HEK293 (cell line): ENCODE measurements around the gene LRRC23.

ENCODE experiments used
- KLF8 ChIP-seq: fragments of 450-650 bp; formaldehyde crosslinking; IDR thresholded peaks from 2 replicates; pipeline ENCODE4 v1.5.1; 2016; ENCODE audit warnings: missing biosample characterization, missing genetic modification characterization
- MEIS1 ChIP-seq: sonication (generic); formaldehyde crosslinking; IDR thresholded peaks from 2 replicates; pipeline ENCODE4 v1.8.1; 2022; ENCODE audit warnings: missing genetic modification reagents, mild to moderate bottlenecking, borderline replicate concordance
- MZF1 ChIP-seq: fragments of 450-650 bp; formaldehyde crosslinking; IDR thresholded peaks from 2 replicates; pipeline ENCODE4 v1.5.1; 2017; ENCODE audit warnings: missing biosample characterization, missing genetic modification characterization, borderline replicate concordance
- OSR2 ChIP-seq: fragments of 450-650 bp; formaldehyde crosslinking; IDR thresholded peaks from 2 replicates; pipeline ENCODE4 v1.5.1; 2016; ENCODE audit warnings: missing biosample characterization, missing genetic modification characterization
- ZBTB20 ChIP-seq: fragments of 450-650 bp; formaldehyde crosslinking; IDR thresholded peaks from 2 replicates; pipeline ENCODE4 v1.5.1; 2016; ENCODE audit warnings: missing biosample characterization, missing genetic modification characterization
- ZBTB7A ChIP-seq: fragments of 450-650 bp; formaldehyde crosslinking; IDR thresholded peaks from 2 replicates; pipeline ENCODE4 v1.5.1; 2016; ENCODE audit warnings: low read depth, missing biosample characterization, missing genetic modification characterization
- ZNF184 ChIP-seq: fragments of 450-650 bp; IDR thresholded peaks from 2 replicates; pipeline ENCODE4 v1.5.1; 2018; ENCODE audit warnings: missing biosample characterization, mild to moderate bottlenecking, missing genetic modification characterization
- ZNF2 ChIP-seq: fragments of 450-650 bp; formaldehyde crosslinking; IDR thresholded peaks from 2 replicates; pipeline ENCODE4 v1.5.1; 2016; ENCODE audit warnings: missing biosample characterization, missing genetic modification characterization
- ZNF335 ChIP-seq: fragments of 450-650 bp; formaldehyde crosslinking; conservative IDR thresholded peaks from 2 replicates; pipeline ENCODE4 v1.5.1; 2016; ENCODE audit warnings: missing biosample characterization, missing genetic modification characterization
- ZNF621 ChIP-seq: fragments of 450-650 bp; formaldehyde crosslinking; IDR thresholded peaks from 2 replicates; pipeline ENCODE4 v1.5.1; 2017; ENCODE audit warnings: missing biosample characterization, missing genetic modification characterization
- ZNF624 ChIP-seq: fragments of 450-650 bp; formaldehyde crosslinking; IDR thresholded peaks from 2 replicates; pipeline ENCODE4 v1.5.1; 2017; ENCODE audit warnings: missing biosample characterization, missing genetic modification characterization
- ZNF707 ChIP-seq: fragments of 450-650 bp; formaldehyde crosslinking; IDR thresholded peaks from 2 replicates; pipeline ENCODE4 v1.5.1; 2016; ENCODE audit warnings: missing biosample characterization, missing genetic modification characterization
- ZNF843 ChIP-seq: fragments of 450-650 bp; formaldehyde crosslinking; IDR thresholded peaks from 2 replicates; pipeline ENCODE4 v1.5.1; 2016; ENCODE audit warnings: missing biosample characterization, missing genetic modification characterization
- ZSCAN23 ChIP-seq: fragments of 450-650 bp; formaldehyde crosslinking; IDR thresholded peaks from 2 replicates; pipeline ENCODE4 v1.5.1; 2016; ENCODE audit warnings: missing biosample characterization, missing genetic modification characterization
- ZSCAN30 ChIP-seq: fragments of 450-650 bp; IDR thresholded peaks from 2 replicates; pipeline ENCODE4 v1.5.1; 2018; ENCODE audit warnings: missing biosample characterization, mild to moderate bottlenecking, missing genetic modification characterization, moderate library complexity
- ZXDB ChIP-seq: fragments of 450-650 bp; formaldehyde crosslinking; IDR thresholded peaks from 2 replicates; pipeline ENCODE4 v1.5.1; 2016; ENCODE audit warnings: missing biosample characterization, missing genetic modification characterization
- TF ChIP-seq, protein P1 (sequence below): fragments of 450-650 bp; formaldehyde crosslinking; IDR thresholded peaks from 2 replicates; pipeline ENCODE4 v1.5.1; 2016; ENCODE audit warnings: missing biosample characterization, missing genetic modification characterization
- TF ChIP-seq, protein P2 (sequence below): fragments of 450-650 bp; formaldehyde crosslinking; IDR thresholded peaks from 2 replicates; pipeline ENCODE4 v1.5.0; 2017; ENCODE audit warnings: missing biosample characterization, missing genetic modification characterization, borderline replicate concordance
- TF ChIP-seq, protein P3 (sequence below): fragments of 450-650 bp; formaldehyde crosslinking; IDR thresholded peaks from 2 replicates; pipeline ENCODE4 v1.5.1; 2017; ENCODE audit warnings: missing biosample characterization, mild to moderate bottlenecking, missing genetic modification characterization, moderate library complexity
- TF ChIP-seq, protein P4 (sequence below): fragments of 450-650 bp; formaldehyde crosslinking; IDR thresholded peaks from 2 replicates; pipeline ENCODE4 v1.5.1; 2016; ENCODE audit warnings: missing biosample characterization, missing genetic modification characterization, borderline replicate concordance
- TF ChIP-seq, protein P5 (sequence below): fragments of 450-650 bp; formaldehyde crosslinking; IDR thresholded peaks from 2 replicates; pipeline ENCODE4 v1.5.1; 2016; ENCODE audit warnings: missing biosample characterization, missing genetic modification characterization
- TF ChIP-seq, protein P6 (sequence below): fragments of 450-650 bp; formaldehyde crosslinking; IDR thresholded peaks from 2 replicates; pipeline ENCODE4 v1.5.1; 2016; ENCODE audit warnings: missing biosample characterization, missing genetic modification characterization

The LRRC23 gene

DNA sequence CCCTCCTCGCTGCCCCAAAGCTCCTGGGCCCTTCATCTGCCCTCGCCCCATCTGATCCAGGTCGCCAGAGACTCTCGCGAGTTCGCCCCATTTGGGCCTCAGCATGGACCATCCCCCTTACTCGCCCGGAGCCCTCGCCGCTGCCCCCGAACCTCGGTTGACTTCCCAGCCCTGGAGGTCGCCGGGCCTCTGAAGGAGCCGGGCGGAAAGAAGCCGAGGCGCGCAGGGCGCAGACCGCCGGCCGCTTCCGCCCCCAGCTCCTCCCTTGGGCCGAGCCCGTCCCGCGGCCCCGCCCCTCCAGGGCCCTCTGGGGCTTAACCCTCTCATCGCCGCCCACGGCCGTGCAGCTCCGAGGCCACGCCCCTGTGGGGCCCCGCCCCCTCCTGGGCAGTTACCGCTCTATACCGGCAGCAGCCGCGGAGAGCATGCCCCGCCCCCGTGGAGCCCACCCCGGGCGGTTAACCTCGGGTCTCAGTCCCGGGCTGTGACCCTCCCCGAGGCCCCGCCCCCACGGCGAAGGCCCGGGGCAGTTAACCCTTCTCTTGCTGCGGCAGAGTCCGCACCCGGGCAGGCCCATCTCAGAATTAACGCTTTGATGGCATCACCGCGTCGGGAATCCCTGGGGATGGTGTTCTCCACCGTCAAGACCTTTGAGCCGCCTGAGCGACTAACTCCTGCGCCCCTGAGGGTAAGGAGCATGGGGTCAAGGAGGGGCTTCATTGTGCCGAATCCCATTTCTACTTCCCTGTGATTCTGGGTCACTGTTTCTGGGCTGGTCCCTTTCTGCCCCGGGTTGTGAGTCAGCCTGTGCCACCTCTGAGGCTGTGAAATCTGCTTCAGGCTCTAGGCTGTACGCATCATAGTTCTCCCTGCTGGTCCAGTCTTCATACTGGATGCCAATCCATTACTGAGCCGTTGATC lies 31.3 kb upstream of the LRRC23 start, which contains the start of gene SPSB2 (continued):
- TF ChIP-seq, protein P1, sequence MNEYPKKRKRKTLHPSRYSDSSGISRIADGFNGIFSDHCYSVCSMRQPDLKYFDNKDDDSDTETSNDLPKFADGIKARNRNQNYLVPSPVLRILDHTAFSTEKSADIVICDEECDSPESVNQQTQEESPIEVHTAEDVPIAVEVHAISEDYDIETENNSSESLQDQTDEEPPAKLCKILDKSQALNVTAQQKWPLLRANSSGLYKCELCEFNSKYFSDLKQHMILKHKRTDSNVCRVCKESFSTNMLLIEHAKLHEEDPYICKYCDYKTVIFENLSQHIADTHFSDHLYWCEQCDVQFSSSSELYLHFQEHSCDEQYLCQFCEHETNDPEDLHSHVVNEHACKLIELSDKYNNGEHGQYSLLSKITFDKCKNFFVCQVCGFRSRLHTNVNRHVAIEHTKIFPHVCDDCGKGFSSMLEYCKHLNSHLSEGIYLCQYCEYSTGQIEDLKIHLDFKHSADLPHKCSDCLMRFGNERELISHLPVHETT, result no peak
- TF ChIP-seq ZNF624 (tag by site-specific recombination) (no peak), ZNF707 (tag by site-specific recombination) (no peak), ZNF843 (tag by site-specific recombination) (no peak), MZF1 (tag by site-specific recombination) (no peak), ZNF2 (tag by site-specific recombination) (0 out of 2 replicates have a peak, but pooled peaks have one; percentile 21), ZSCAN23 (tag by site-specific recombination) (0 out of 2 replicates have a peak, but pooled peaks have one; percentile 16), KLF8 (tag by site-specific recombination) (peak; percentile 89), ZSCAN30 (tag by site-specific recombination) (0 out of 2 replicates have a peak, but pooled peaks have one; percentile 13), ZNF335 (tag by site-specific recombination) (peak; percentile 88), ZBTB20 (tag by site-specific recombination) (peak; percentile 66; the same call in 1 of the 2 replicates), ZXDB (tag by site-specific recombination) (peak; percentile 70; the same call in 1 of the 2 replicates), ZNF621 (tag by site-specific recombination) (no peak), ZBTB7A (tag by site-specific recombination) (no peak), ZNF184 (tag by site-specific recombination) (no peak), MEIS1 (CRISPR knock-in tag) (no peak), OSR2 (tag by site-specific recombination) (peak; percentile 79)
- TF ChIP-seq, protein P2, sequence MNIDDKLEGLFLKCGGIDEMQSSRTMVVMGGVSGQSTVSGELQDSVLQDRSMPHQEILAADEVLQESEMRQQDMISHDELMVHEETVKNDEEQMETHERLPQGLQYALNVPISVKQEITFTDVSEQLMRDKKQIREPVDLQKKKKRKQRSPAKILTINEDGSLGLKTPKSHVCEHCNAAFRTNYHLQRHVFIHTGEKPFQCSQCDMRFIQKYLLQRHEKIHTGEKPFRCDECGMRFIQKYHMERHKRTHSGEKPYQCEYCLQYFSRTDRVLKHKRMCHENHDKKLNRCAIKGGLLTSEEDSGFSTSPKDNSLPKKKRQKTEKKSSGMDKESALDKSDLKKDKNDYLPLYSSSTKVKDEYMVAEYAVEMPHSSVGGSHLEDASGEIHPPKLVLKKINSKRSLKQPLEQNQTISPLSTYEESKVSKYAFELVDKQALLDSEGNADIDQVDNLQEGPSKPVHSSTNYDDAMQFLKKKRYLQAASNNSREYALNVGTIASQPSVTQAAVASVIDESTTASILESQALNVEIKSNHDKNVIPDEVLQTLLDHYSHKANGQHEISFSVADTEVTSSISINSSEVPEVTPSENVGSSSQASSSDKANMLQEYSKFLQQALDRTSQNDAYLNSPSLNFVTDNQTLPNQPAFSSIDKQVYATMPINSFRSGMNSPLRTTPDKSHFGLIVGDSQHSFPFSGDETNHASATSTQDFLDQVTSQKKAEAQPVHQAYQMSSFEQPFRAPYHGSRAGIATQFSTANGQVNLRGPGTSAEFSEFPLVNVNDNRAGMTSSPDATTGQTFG (tag by site-specific recombination), result no peak
- TF ChIP-seq, protein P3, sequence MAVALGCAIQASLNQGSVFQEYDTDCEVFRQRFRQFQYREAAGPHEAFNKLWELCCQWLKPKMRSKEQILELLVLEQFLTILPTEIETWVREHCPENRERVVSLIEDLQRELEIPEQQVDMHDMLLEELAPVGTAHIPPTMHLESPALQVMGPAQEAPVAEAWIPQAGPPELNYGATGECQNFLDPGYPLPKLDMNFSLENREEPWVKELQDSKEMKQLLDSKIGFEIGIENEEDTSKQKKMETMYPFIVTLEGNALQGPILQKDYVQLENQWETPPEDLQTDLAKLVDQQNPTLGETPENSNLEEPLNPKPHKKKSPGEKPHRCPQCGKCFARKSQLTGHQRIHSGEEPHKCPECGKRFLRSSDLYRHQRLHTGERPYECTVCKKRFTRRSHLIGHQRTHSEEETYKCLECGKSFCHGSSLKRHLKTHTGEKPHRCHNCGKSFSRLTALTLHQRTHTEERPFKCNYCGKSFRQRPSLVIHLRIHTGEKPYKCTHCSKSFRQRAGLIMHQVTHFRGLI (tag by site-specific recombination), result no peak
- TF ChIP-seq, protein P4, sequence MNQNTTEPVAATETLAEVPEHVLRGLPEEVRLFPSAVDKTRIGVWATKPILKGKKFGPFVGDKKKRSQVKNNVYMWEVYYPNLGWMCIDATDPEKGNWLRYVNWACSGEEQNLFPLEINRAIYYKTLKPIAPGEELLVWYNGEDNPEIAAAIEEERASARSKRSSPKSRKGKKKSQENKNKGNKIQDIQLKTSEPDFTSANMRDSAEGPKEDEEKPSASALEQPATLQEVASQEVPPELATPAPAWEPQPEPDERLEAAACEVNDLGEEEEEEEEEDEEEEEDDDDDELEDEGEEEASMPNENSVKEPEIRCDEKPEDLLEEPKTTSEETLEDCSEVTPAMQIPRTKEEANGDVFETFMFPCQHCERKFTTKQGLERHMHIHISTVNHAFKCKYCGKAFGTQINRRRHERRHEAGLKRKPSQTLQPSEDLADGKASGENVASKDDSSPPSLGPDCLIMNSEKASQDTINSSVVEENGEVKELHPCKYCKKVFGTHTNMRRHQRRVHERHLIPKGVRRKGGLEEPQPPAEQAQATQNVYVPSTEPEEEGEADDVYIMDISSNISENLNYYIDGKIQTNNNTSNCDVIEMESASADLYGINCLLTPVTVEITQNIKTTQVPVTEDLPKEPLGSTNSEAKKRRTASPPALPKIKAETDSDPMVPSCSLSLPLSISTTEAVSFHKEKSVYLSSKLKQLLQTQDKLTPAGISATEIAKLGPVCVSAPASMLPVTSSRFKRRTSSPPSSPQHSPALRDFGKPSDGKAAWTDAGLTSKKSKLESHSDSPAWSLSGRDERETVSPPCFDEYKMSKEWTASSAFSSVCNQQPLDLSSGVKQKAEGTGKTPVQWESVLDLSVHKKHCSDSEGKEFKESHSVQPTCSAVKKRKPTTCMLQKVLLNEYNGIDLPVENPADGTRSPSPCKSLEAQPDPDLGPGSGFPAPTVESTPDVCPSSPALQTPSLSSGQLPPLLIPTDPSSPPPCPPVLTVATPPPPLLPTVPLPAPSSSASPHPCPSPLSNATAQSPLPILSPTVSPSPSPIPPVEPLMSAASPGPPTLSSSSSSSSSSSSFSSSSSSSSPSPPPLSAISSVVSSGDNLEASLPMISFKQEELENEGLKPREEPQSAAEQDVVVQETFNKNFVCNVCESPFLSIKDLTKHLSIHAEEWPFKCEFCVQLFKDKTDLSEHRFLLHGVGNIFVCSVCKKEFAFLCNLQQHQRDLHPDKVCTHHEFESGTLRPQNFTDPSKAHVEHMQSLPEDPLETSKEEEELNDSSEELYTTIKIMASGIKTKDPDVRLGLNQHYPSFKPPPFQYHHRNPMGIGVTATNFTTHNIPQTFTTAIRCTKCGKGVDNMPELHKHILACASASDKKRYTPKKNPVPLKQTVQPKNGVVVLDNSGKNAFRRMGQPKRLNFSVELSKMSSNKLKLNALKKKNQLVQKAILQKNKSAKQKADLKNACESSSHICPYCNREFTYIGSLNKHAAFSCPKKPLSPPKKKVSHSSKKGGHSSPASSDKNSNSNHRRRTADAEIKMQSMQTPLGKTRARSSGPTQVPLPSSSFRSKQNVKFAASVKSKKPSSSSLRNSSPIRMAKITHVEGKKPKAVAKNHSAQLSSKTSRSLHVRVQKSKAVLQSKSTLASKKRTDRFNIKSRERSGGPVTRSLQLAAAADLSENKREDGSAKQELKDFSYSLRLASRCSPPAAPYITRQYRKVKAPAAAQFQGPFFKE (tag by site-specific recombination), result no peak
- TF ChIP-seq, protein P5, sequence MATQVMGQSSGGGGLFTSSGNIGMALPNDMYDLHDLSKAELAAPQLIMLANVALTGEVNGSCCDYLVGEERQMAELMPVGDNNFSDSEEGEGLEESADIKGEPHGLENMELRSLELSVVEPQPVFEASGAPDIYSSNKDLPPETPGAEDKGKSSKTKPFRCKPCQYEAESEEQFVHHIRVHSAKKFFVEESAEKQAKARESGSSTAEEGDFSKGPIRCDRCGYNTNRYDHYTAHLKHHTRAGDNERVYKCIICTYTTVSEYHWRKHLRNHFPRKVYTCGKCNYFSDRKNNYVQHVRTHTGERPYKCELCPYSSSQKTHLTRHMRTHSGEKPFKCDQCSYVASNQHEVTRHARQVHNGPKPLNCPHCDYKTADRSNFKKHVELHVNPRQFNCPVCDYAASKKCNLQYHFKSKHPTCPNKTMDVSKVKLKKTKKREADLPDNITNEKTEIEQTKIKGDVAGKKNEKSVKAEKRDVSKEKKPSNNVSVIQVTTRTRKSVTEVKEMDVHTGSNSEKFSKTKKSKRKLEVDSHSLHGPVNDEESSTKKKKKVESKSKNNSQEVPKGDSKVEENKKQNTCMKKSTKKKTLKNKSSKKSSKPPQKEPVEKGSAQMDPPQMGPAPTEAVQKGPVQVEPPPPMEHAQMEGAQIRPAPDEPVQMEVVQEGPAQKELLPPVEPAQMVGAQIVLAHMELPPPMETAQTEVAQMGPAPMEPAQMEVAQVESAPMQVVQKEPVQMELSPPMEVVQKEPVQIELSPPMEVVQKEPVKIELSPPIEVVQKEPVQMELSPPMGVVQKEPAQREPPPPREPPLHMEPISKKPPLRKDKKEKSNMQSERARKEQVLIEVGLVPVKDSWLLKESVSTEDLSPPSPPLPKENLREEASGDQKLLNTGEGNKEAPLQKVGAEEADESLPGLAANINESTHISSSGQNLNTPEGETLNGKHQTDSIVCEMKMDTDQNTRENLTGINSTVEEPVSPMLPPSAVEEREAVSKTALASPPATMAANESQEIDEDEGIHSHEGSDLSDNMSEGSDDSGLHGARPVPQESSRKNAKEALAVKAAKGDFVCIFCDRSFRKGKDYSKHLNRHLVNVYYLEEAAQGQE (tag by site-specific recombination), result no peak; the same call in 1 of the 2 replicates
- TF ChIP-seq, protein P6, sequence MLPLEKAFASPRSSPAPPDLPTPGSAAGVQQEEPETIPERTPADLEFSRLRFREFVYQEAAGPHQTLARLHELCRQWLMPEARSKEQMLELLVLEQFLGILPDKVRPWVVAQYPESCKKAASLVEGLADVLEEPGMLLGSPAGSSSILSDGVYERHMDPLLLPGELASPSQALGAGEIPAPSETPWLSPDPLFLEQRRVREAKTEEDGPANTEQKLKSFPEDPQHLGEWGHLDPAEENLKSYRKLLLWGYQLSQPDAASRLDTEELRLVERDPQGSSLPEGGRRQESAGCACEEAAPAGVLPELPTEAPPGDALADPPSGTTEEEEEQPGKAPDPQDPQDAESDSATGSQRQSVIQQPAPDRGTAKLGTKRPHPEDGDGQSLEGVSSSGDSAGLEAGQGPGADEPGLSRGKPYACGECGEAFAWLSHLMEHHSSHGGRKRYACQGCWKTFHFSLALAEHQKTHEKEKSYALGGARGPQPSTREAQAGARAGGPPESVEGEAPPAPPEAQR (tag by site-specific recombination), result no peak
